Neural progenitor cell (in vitro differentiated cells): ENCODE data around the gene IL21. TPM values are rescaled to one million over a fixed set of nuclear protein-coding genes. Genes with fewer than 3 reads are reported as not detected.
"Not testable (repeated sequence)": the region's sequence is repeated elsewhere in the genome, so short reads cannot be mapped to it uniquely, and the experiment has no call there.

Experiments
- DNase-seq: peaks from one replicate; pipeline ENCODE4 v3.0.0-alpha.2; 2016; ENCODE audit warnings: low spot score
- H2AFZ ChIP-seq: fragments of 200-600 bp; sonication (generic); replicated peaks from 2 replicates; pipeline ENCODE4 v1.6.1; 2016; ENCODE audit warnings: antibody characterized with exemption
- H3F3A ChIP-seq: fragments of 200-600 bp; sonication (generic); 2 replicates; pipeline ENCODE4 v1.6.1; 2016; ENCODE audit warnings: antibody characterized with exemption, low read depth
- H3K27ac ChIP-seq: fragments of 200-600 bp; sonication (generic); 2 replicates; pipeline ENCODE4 v1.5.1; 2016; ENCODE audit warnings: mild to moderate bottlenecking
- H3K27me3 ChIP-seq: fragments of 200-600 bp; sonication (generic); 2 replicates; pipeline ENCODE4 v1.6.1; 2016; ENCODE audit warnings: mild to moderate bottlenecking, moderate library complexity
- H3K36me3 ChIP-seq: fragments of 200-600 bp; sonication (generic); 2 replicates; pipeline ENCODE4 v1.5.1; 2016
- H3K4me1 ChIP-seq: fragments of 200-600 bp; sonication (generic); 2 replicates; pipeline ENCODE4 v1.6.1; 2016; ENCODE audit warnings: mixed run types
- H3K4me2 ChIP-seq: fragments of 200-600 bp; sonication (generic); 2 replicates; pipeline ENCODE4 v1.6.1; 2016
- H3K4me3 ChIP-seq: fragments of 200-600 bp; sonication (generic); 2 replicates; pipeline ENCODE4 v1.5.1; 2016
- H3K79me2 ChIP-seq: fragments of 200-600 bp; sonication (generic); 2 replicates; pipeline ENCODE4 v1.6.1; 2016; ENCODE audit warnings: low read depth
- H3K9ac ChIP-seq: fragments of 200-600 bp; sonication (generic); 2 replicates; pipeline ENCODE4 v1.6.1; 2016
- H3K9me3 ChIP-seq: fragments of 200-600 bp; sonication (generic); 2 replicates; pipeline ENCODE4 v1.5.1; 2016; ENCODE audit warnings: low read depth
- H4K20me1 ChIP-seq: fragments of 200-600 bp; sonication (generic); 2 replicates; pipeline ENCODE4 v1.6.1; 2016; ENCODE audit warnings: low read depth
- H3K27ac Mint-ChIP-seq: 3 replicates; pipeline ENCODE4 v1.8.0; 2021; ENCODE audit warnings: mixed read lengths
- H3K27me3 Mint-ChIP-seq: 2 replicates; pipeline ENCODE4 v1.8.0; 2022; ENCODE audit warnings: low read depth, mild to moderate bottlenecking, inconsistent platforms, moderate library complexity, mixed read lengths; ENCODE audit not compliant: insufficient read depth
- H3K36me3 Mint-ChIP-seq: 3 replicates; pipeline ENCODE4 v1.8.0; 2021; ENCODE audit warnings: mixed read lengths
- H3K4me1 Mint-ChIP-seq: 3 replicates; pipeline ENCODE4 v1.8.0; 2021; ENCODE audit warnings: mixed read lengths
- H3K4me3 Mint-ChIP-seq: 3 replicates; pipeline ENCODE4 v1.8.0; 2021; ENCODE audit warnings: mild to moderate bottlenecking, moderate library complexity, mixed read lengths
- H3K9me3 Mint-ChIP-seq: 3 replicates; pipeline ENCODE4 v1.8.0; 2020; ENCODE audit warnings: mixed read lengths
- CTCF ChIP-seq: fragments of 200-600 bp; sonication (generic); IDR thresholded peaks from 2 replicates; pipeline ENCODE4 v1.5.1; 2017; ENCODE audit warnings: antibody characterized with exemption, mild to moderate bottlenecking
- EZH2 ChIP-seq: fragments of 200-600 bp; sonication (generic); IDR thresholded peaks from 2 replicates; pipeline ENCODE4 v1.6.1; 2017; ENCODE audit warnings: antibody characterized with exemption, mild to moderate bottlenecking, moderate library complexity
- EZH2phosphoT487 ChIP-seq: fragments of 200-600 bp; sonication (generic); IDR thresholded peaks from 2 replicates; pipeline ENCODE4 v1.6.1; 2017; ENCODE audit warnings: antibody characterized with exemption
- total RNA-seq: library from RNA; depleted of rRNA; stranded (reverse); fragments of >200 nt; gene quantifications from 2 replicates; pipeline ENCODE4 v1.2.3, GENCODE V29; 2015; ENCODE audit warnings: low replicate concordance

The IL21 gene
- total RNA-seq, 1 donor from 2014 or later = not detected

- DNase-seq = no peak
These were observed 38.0 kb upstream of the IL21 start for GRCh38 chr4:122658818-122659295.

GRCh38 chr4:122658377-122658776 is 37.5 kb upstream of the IL21 start:
- no peak overlapping the region for H3K9ac ChIP-seq
- TF ChIP-seq EZH2phosphoT487 = no peak
- TF ChIP-seq EZH2 = no peak
- TF ChIP-seq CTCF = no peak
- H4K20me1 ChIP-seq = no peaks in the 10 kb centered on the region
- no peaks in the 10 kb centered on the region for H3K4me1 ChIP-seq
- H3K27ac ChIP-seq = no peak overlapping the region
- peaks cover 3% of the 10 kb centered on the region for H3K9me3 Mint-ChIP-seq
- no peaks in the 10 kb centered on the region for H3F3A ChIP-seq
- H3K36me3 Mint-ChIP-seq = no peaks in the 10 kb centered on the region
- H3K4me2 ChIP-seq = no peak overlapping the region
- no peak overlapping the region for H3K27ac Mint-ChIP-seq
- DNase-seq = no peak
- H3K27me3 ChIP-seq = no peaks in the 10 kb centered on the region
- no peaks in the 10 kb centered on the region for H3K79me2 ChIP-seq
- no peaks in the 10 kb centered on the region for H3K9me3 ChIP-seq
- no peak overlapping the region for H3K4me3 ChIP-seq
- H3K27me3 Mint-ChIP-seq = peaks cover 2% of the 10 kb centered on the region
- no peak overlapping the region for H2AFZ ChIP-seq
- H3K4me1 Mint-ChIP-seq = no peaks in the 10 kb centered on the region
- H3K4me3 Mint-ChIP-seq = no peak overlapping the region
- no peaks in the 10 kb centered on the region for H3K36me3 ChIP-seq

More at GRCh38 chr4:122658818-122659295, 38.0 kb upstream of the IL21 start:
- Histone ChIP-seq H2AFZ (no peak overlapping the region), H3K9ac (no peak overlapping the region), H3K4me2 (no peak overlapping the region), H3K9me3 (no peaks in the 10 kb centered on the region), H4K20me1 (no peaks in the 10 kb centered on the region), H3K4me3 (no peak overlapping the region), H3K79me2 (no peaks in the 10 kb centered on the region), H3K36me3 (no peaks in the 10 kb centered on the region), H3K27me3 (no peaks in the 10 kb centered on the region), H3F3A (no peaks in the 10 kb centered on the region), H3K27ac (no peak overlapping the region), H3K4me1 (no peaks in the 10 kb centered on the region)
- no peaks in the 10 kb centered on the region for H3K36me3 Mint-ChIP-seq
- H3K4me1 Mint-ChIP-seq = no peaks in the 10 kb centered on the region
- H3K9me3 Mint-ChIP-seq = peaks cover 3% of the 10 kb centered on the region
- H3K4me3 Mint-ChIP-seq = no peak overlapping the region
- TF ChIP-seq EZH2 (no peak), EZH2phosphoT487 (no peak), CTCF (no peak)
- H3K27me3 Mint-ChIP-seq = peaks cover 2% of the 10 kb centered on the region
- H3K27ac Mint-ChIP-seq = no peak overlapping the region

GRCh38 chr4:122657553-122657952 is 36.7 kb upstream of the IL21 start:
- H3K27me3 Mint-ChIP-seq = peaks cover 2% of the 10 kb centered on the region
- no peak for DNase-seq
- no peaks in the 10 kb centered on the region for H3K27me3 ChIP-seq

GRCh38 chr4:122656583-122656982 is 35.7 kb upstream of the IL21 start:
- H3K4me2 ChIP-seq, H3K9me3 Mint-ChIP-seq, H3K79me2 ChIP-seq, H3K4me3 ChIP-seq, H4K20me1 ChIP-seq, H3F3A ChIP-seq, H3K4me1 ChIP-seq, H3K9me3 ChIP-seq, H3K27ac Mint-ChIP-seq, DNase-seq, H3K36me3 ChIP-seq, H3K27me3 ChIP-seq, H2AFZ ChIP-seq, H3K9ac ChIP-seq, H3K27ac ChIP-seq, H3K4me1 Mint-ChIP-seq, H3K27me3 Mint-ChIP-seq, H3K4me3 Mint-ChIP-seq, H3K36me3 Mint-ChIP-seq: not testable (repeated sequence)

More at GRCh38 chr4:122657553-122657952, 36.7 kb upstream of the IL21 start:
- Histone ChIP-seq H3K4me1 (no peaks in the 10 kb centered on the region), H3K27ac (no peak overlapping the region), H2AFZ (no peak overlapping the region), H3K9me3 (no peaks in the 10 kb centered on the region), H3F3A (no peaks in the 10 kb centered on the region), H3K4me2 (no peak overlapping the region), H3K4me3 (no peak overlapping the region), H3K79me2 (no peaks in the 10 kb centered on the region), H4K20me1 (no peaks in the 10 kb centered on the region), H3K36me3 (no peaks in the 10 kb centered on the region), H3K9ac (no peak overlapping the region)
- Mint-ChIP-seq H3K4me1 (no peaks in the 10 kb centered on the region), H3K4me3 (no peak overlapping the region), H3K36me3 (no peaks in the 10 kb centered on the region), H3K9me3 (peaks cover 3% of the 10 kb centered on the region), H3K27ac (no peak overlapping the region)
- TF ChIP-seq EZH2phosphoT487 (no peak), CTCF (no peak), EZH2 (no peak)
